PC-3 (cell line): ENCODE results near the gene HECW1.

Source experiments
- CTCF ChIP-seq: fragments of 300-600 bp; sonication (generic); conservative IDR thresholded peaks from 2 replicates; pipeline ENCODE4 v1.5.1; 2017; ENCODE audit warnings: antibody characterized with exemption, low read depth, mild to moderate bottlenecking, low read length
- EZH2 ChIP-seq: fragments of 300-600 bp; sonication (generic); IDR thresholded peaks from one replicate; pipeline ENCODE4 v1.6.1; 2017; ENCODE audit warnings: antibody characterized with exemption, mild to moderate bottlenecking, low read length; ENCODE audit not compliant: unreplicated experiment

GRCh38 chr7:43408981-43409380 lies 296.5 kb downstream of the HECW1 start:
- TF ChIP-seq CTCF (no peak), EZH2 (no peak)
